ENCODE results near the gene SPIN2B.

Gene SPIN2B

DNA sequence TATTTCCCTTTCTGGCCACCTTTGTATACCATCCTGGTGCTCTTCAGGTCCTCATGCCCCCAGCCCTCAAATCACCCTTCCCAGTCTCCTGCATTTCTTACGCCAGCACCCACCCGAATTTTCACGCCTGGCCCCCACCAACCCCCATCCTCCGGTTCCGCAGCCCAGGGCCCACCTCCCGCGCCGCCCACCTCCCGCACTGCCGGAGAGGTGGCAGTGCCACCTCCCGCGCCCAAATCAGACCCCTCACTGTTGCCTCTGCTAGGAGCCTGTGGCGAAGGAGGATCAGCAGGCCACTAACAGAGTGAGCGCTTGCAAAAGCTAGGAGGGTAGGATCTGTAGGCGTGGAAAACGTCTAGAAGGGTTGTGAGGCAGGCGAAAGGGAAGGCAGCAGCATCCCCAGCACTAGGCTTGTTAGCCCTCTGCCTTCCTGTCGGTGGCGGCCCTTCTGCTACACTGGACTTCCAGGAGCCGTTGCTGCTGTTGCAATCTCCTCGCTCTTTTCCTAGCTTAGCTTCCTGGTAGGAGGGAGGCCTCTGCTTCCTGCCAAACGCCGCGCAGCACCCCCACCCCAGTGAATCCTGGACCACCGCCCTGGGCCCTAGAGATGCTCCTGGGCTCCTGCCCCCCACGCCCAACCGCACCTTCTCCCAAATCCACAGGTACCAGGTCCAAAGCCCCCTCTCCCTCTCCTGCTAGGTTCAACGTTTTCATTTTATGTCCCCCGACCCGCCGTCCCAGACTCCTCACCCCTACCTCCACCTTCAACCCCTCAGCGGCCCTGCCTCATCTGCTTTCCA, 51.0 kb downstream of the SPIN2B start:
- DNase-seq = no peak
